Measurements from ENCODE around the gene CORO2B. TPM values are rescaled to one million over a fixed set of nuclear protein-coding genes. Genes with fewer than 3 reads are reported as not detected.

Gene CORO2B
- total and polyA plus RNA-seq, 10 donors: 0.93 to 8.8 (median 3.6) TPM

DNA sequence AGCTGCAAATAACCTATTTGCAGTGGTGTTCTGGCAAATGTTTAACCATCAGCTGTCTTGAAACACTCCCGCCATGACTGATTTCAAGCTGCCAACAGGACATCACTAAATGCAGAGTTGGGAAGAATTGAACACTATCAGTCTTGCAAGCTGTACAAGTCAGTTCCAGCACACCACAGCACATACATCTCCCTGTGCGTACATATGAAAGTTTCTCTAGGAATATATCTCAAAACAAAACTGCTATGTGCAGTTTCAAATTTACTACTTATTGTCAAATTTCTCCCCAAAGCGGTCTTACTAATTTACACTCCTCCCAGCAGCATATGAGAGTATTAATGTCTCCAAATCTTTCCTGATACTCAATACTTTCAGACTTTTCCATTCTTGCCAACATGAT lies 30.4 kb upstream of the CORO2B start:
- Histone ChIP-seq H3K27me3 (replicated peaks in 1 of 7) (peaks cover 0 to 34% (median 2%) of the 10 kb centered on the region in 7 donors), H3K36me3 (no peaks in the 10 kb centered on the region), H3K27ac (no peak overlapping the region), H3K4me3 (no peak overlapping the region), H3K9me3 (no peaks in the 10 kb centered on the region), H3K4me1 (peaks cover 0 to 7% (median 0%) of the 10 kb centered on the region in 6 donors)
- no peak for DNase-seq
- intact Hi-C loops (cut with DNase I; ENCODE audit: low total_unique reads): no loop called here
- TF ChIP-seq POLR2AphosphoS5 (IDR thresholded peaks at IDR 0.05) (no peak), POLR2A (IDR thresholded peaks at IDR 0.05) (no peak)
- TF ChIP-seq, protein P1, sequence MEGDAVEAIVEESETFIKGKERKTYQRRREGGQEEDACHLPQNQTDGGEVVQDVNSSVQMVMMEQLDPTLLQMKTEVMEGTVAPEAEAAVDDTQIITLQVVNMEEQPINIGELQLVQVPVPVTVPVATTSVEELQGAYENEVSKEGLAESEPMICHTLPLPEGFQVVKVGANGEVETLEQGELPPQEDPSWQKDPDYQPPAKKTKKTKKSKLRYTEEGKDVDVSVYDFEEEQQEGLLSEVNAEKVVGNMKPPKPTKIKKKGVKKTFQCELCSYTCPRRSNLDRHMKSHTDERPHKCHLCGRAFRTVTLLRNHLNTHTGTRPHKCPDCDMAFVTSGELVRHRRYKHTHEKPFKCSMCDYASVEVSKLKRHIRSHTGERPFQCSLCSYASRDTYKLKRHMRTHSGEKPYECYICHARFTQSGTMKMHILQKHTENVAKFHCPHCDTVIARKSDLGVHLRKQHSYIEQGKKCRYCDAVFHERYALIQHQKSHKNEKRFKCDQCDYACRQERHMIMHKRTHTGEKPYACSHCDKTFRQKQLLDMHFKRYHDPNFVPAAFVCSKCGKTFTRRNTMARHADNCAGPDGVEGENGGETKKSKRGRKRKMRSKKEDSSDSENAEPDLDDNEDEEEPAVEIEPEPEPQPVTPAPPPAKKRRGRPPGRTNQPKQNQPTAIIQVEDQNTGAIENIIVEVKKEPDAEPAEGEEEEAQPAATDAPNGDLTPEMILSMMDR (IDR thresholded peaks at IDR 0.05 in 8 of 11, conservative IDR thresholded peaks at IDR 0.05 in 3 of 11): no peak
- 64 to 85% (median 72%) methylated on average over 3 of the region's 3 CpGs for WGBS, 5 donors

DNA sequence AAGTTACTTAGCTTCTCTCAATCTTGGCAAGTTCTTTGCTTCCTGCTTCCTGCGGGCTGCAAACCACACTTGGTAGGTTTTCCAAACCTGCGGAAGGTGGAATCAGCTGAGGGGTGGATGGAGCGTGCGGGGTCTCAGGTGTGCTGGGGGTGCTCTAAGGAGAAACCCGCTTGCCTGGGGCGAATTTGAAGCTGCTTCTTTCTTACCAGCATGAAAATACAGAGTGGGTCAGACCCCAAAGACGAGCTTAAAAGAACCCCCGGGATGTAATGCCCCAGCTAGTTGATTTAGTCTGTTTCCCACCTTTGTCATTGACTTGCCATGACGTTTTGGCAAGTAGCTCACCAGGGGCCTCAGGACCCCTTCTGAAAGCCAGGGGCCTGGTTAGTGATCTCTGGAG lies 28.8 kb upstream of the CORO2B start:
- peaks cover 0 to 5% (median 0%) of the 10 kb centered on the region in 6 donors for H3K4me1 ChIP-seq
- no peaks in the 10 kb centered on the region for H3K36me3 ChIP-seq
- H3K9me3 ChIP-seq: no peaks in the 10 kb centered on the region
- no peak for DNase-seq
- H3K27me3 ChIP-seq (replicated peaks in 1 of 7): peaks cover 0 to 47% (median 2%) of the 10 kb centered on the region in 7 donors
- H3K4me3 ChIP-seq: no peak overlapping the region
- 64 to 72% (median 67%) methylated on average over 9 of the region's 9 CpGs for WGBS, 5 donors
- no peak for TF ChIP-seq POLR2AphosphoS5 (IDR thresholded peaks at IDR 0.05)
- no peak for TF ChIP-seq POLR2A (IDR thresholded peaks at IDR 0.05)
- TF ChIP-seq, protein P1 (IDR thresholded peaks at IDR 0.05 in 8 of 11, conservative IDR thresholded peaks at IDR 0.05 in 3 of 11): no peak
- intact Hi-C loops (cut with DNase I; ENCODE audit: low total_unique reads): loop anchor here (5.0 kb wide), 1 partner anchor 327 kb away; no protein-coding TSS in a partner anchor
- no peak overlapping the region for H3K27ac ChIP-seq

DNA sequence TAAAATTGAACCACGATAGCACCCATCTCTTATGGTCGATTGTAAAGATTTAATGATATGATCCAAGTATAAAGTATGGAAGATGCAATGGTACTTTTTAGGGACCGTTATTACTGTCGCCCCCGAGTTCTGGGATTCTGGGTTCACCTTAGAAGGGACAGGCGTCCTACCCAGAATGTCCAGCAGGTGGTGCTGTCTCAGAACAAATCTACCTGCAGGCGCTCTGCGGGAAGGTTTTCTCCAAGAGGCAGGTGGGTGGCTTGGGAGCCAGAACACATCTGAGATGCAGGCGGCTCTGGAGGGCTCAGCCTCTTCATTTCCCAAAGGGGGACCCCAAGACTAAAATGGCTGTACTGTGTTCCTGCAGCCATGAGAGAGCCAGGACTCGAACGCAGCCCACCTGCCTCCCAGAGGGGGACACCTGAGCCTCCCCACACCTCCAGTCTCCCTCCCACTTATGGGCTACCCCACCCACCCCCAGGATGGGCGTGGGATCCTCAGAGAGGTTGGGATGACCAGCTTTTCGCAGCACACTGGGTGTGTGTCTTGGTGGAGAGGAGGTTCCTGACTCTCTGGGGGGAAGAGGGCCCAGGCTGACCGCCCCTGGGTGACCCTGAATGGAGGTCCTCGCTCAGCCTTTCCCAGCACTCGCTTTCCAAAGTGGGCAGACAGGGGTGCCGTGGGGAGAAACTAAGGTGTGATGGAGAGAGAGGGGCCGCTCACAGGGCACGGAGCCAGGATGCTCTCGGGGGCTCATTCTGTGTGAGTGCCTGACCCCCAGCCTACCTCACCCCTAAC lies 28.1 kb upstream of the CORO2B start:
- peak; percentile 87 for DNase-seq
- intact Hi-C loops (cut with DNase I; ENCODE audit: low total_unique reads): loop anchor here (5.0 kb wide), 1 partner anchor 327 kb away; no protein-coding TSS in a partner anchor
- H3K27ac ChIP-seq: no peak overlapping the region
- no peaks in the 10 kb centered on the region for H3K9me3 ChIP-seq
- H3K4me1 ChIP-seq: peaks cover 0 to 5% (median 0%) of the 10 kb centered on the region in 6 donors
- no peak overlapping the region for H3K4me3 ChIP-seq
- no peak for TF ChIP-seq POLR2A (IDR thresholded peaks at IDR 0.05)
- TF ChIP-seq, protein P1 (IDR thresholded peaks at IDR 0.05 in 8 of 11, conservative IDR thresholded peaks at IDR 0.05 in 3 of 11): peak; percentile 74 to 96 (median 90)
- H3K36me3 ChIP-seq: no peaks in the 10 kb centered on the region
- WGBS, 5 donors: 39 to 52% (median 47%) methylated on average over 18 to 20 of the region's 20 CpGs
- H3K27me3 ChIP-seq (replicated peaks in 1 of 7): peaks cover 0 to 54% (median 2%) of the 10 kb centered on the region in 7 donors

DNA sequence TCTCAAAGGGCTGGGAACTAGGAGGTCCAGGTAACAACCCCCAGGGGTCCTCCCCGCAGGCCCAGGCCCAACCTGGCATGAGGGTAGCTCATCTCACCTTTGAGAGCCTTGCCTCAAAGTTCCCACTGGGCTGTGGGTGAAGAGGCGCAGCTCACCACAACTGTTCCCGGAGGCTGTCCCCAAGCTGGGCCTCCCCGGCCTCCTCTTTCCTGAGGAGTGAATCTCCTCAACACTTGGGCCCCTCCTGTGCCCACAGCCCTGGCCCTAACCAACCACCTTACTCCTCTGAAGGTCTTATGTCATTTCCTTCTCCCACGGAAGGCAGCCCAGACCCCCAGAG lies 27.5 kb upstream of the CORO2B start:
- Histone ChIP-seq H3K4me3 (no peak overlapping the region), H3K27me3 (replicated peaks in 1 of 7) (peaks cover 0 to 55% (median 2%) of the 10 kb centered on the region in 7 donors), H3K27ac (no peak overlapping the region), H3K9me3 (no peaks in the 10 kb centered on the region), H3K36me3 (no peaks in the 10 kb centered on the region), H3K4me1 (peaks cover 0 to 5% (median 0%) of the 10 kb centered on the region in 6 donors)
- DNase-seq: no peak
- WGBS, 5 donors: 57 to 78% (median 65%) methylated on average over 2 to 5 of the region's 5 CpGs
- TF ChIP-seq, protein P1 (IDR thresholded peaks at IDR 0.05 in 8 of 11, conservative IDR thresholded peaks at IDR 0.05 in 3 of 11): no peak
- TF ChIP-seq POLR2A (IDR thresholded peaks at IDR 0.05) (no peak), POLR2AphosphoS5 (IDR thresholded peaks at IDR 0.05) (no peak)
- intact Hi-C loops (cut with DNase I; ENCODE audit: low total_unique reads): loop anchor here (5.0 kb wide), 1 partner anchor 326 kb away; no protein-coding TSS in a partner anchor
